ENCODE results near the gene KLK5.
"Not testable (repeated sequence)": the region's sequence is repeated elsewhere in the genome, so short reads cannot be mapped to it uniquely, and the experiment has no call there.

Gene KLK5

DNA sequence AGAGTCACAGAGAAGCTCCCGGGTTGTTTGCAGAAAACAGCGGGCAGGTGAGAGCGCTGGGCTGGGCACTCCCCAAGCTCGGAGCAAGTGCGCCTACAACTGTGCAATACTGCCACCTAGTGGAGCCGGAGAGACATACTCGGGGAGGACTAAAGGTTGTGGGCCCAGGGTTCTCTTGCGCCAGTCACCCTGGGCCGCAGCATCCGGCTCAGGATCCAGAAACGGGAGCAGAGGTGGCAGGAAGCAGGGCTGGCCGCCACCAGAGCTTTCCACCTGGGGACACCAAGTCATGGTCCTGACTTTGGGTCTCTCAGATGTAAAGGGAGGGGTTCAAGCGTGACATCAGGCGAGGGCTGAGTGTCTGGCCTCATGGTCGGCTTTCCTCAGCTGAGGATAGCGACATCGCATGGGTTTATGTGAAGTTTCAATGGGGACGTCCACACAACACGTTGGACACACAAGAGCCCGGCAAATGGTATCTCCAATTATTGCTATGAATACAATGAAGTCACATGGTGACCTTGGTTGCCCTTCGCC is 30.5 kb downstream of the KLK5 start:
- DNase-seq (ENCODE audit: low read depth in 3 of 3, low spot score in 1 of 3), result peak; percentile 29 to 46 (median 39)

DNA sequence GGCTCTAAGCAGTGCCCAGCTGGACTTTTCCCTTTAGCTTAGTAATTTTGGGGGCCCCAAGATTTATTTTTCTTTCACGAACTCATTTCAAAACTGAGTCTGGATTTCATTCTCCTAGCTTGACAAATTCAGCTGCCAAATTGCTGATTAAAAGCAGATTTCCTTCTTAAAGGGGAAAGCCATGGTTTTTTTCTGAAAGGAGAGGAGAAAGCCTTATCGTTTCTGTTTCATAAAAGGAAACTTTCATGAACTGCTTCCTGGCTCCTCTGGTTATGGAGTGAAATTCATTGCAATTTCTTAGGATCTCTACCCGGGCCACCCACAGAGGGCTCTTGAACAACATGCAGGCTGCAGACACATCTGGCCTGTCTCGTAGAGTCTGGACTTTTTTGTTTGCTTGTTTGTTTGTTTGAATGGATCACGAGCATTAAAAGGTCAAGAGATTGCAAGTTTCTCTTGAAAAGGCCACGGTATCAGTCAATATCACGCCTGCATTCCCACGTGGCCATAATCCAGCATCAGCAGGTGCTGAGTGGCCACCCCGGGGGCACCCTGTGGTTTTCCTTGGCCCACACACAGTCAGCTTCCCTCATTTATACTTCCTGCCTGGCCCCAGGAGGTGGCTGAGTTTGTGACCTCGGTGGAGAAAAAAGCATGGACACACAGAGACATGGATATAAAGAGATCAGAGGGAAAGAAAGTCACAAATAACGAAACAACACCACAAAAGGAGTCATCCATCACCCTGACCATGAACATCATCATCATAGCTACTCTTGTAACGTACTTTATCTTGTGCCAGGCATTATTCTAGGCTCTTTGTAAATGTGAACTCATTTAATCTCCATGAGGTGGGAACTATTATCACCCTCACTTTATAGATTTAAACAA is 31.2 kb downstream of the KLK5 start:
- no peak for DNase-seq (ENCODE audit: low read depth in 3 of 3, low spot score in 1 of 3)

DNA sequence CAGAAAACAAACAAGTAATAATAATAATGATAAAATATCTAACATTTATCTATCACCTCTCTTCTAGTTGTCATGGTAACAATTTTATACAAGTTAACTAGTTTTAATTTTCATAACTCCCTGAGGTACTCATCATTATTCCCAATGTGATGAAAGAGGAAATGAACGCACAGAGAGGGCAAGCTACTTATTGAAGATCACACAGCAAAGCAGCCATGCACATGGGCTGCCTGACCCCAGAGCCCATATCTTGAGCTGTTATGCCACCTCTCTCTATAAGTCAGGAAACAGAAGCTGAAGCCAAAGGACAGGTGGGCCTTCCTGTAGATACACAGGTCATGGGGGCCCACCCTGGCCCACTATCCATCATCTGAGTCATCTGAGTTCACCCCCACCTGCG is 36.8 kb downstream of the KLK5 start:
- no peak for DNase-seq (ENCODE audit: low read depth in 3 of 3, low spot score in 1 of 3)

DNA sequence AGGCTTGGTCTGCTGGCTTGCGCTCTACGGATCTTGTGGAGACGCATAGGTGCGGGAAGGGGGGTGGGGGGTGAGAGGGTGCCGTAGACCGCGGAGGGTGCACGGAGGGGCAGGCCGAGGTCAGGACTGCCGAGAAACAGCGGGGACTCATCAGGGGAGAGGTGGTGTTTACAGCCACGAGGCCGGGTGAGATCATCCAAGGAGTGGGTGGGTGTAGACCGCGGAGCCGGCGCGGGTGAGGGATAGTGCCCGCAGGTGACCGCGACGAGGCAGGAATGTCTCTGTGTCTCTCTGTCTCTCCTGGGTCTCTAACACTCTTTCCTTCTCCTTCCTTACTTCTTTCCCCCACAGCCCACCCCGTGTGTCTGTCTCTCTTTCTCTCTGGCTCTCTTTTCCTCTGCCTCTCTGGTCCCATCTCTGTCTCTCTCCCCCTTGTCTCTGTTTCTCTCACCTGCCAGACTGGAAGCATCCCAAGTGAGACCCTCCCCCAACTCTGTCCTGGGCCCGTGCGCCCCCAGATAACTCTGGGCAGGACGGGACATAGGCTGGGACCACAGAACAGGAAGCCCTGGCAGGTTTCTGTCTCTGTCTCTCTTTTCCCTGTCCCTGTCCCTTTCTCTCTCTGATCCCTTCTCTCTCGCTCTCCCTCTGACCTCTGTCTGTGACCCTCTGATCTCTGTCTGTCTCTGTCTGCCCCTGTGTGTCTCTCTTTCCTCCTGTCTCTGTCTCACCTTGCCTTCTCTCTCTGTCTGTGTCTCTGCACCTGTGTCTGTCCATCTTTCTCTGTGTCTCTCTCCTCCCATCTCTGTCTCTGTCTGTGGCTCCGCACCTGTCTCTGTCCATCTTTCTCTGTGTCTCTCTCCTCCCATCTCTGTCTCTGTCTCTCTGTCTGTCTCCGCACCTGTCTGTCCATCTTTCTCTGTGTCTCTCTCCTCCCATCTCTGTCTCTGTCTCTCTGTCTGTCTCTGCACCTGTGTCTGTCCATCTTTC is 39.8 kb downstream of the KLK5 start:
- DNase-seq (ENCODE audit: low read depth in 3 of 3, low spot score in 1 of 3), result no peak

DNA sequence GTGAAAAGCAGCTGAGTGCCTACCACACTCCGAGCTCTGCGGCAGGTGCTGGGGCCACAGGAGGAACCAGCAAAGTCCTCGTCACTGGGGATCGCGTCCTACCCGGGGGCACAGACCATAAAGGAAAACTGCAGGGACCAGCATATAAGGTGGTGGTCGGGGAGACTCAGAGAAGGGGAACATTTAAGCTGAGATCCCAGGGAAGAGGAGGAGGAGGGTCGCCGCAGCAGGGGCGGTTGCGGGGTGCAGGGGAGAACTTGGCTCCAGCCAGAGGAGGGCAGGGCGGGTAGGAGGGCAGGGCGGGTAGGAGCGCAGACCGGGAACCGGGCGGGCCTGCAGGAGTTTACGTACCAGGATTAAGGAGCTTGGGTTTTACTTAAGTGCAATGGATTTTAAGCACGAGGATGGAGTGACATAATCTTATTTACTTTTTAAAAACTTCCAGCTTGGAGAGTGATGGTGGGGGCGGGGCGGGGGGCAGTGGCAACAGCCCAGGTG is 40.7 kb downstream of the KLK5 start:
- no peak for DNase-seq (ENCODE audit: low read depth in 3 of 3, low spot score in 1 of 3)

DNA sequence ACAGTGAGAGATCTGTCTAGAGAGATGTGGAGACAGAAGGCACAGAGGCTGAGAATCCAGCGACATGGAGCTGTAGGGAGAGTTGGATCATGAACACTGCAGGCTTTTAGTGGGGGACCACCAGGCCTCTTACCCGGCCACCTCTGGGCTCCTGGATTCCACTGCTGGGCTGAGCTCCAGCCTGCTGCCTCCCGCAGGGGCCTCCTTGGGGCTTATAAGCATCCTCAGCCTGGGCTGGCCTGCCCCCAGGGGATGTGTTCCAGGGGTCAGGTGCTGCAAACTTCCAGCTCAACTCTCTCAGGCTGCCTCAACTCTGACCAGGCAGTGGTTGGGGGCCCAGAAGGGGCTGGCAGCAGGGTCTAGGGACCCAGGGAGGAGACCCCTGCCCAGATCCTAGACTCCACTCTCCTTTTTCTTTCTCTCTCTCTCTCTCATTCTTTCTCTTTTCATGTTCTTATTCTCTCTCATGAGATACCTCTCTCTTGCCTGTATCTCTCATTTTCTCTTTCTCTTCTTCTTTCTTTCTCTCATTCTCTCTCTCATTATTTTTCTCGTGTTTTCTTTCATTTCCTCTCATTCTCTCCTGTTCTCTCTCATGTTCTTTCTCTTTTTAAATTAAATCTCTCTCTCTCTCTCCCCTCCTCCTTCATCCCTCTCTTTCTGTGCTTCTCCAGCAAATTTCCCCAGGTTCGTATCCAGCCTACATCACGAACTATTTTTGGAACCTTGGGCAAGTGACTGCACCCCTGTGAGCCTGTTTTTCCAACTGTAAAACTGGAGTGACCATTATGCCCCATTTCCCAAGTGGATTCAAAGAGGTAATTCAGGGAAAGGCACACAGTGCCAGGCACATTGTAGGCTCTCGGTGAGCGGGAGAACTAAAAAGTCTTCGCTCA is 41.4 kb downstream of the KLK5 start, which contains the start of gene KLK4:
TSS of gene KLK4 (minus strand) at position 190 of the 896 bp plus-strand sequence. CDS start 657 bp downstream, outside the sequence.
- DNase-seq (ENCODE audit: low read depth in 3 of 3, low spot score in 1 of 3), result no peak

DNA sequence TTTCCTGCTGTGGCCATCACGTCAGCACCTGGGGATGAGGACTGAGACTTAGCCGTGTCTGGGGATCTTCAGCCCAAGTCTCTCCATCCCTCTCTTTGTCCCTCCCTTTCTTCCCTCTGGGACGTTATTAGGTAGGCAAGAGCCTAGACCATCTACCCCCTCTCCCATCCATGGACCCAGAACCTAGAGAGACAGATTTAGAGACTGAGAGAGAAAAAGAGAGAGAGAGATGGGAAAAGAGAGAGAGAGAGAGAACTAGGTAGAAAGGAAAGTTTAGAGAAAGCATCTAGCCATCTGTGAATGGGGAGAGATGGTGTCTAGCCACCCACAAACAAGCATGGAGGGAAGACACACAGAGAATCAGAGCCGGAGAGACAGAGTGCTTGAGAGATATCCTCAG is 42.1 kb downstream of the KLK5 start:
- no peak for DNase-seq (ENCODE audit: low read depth in 3 of 3, low spot score in 1 of 3)

DNA sequence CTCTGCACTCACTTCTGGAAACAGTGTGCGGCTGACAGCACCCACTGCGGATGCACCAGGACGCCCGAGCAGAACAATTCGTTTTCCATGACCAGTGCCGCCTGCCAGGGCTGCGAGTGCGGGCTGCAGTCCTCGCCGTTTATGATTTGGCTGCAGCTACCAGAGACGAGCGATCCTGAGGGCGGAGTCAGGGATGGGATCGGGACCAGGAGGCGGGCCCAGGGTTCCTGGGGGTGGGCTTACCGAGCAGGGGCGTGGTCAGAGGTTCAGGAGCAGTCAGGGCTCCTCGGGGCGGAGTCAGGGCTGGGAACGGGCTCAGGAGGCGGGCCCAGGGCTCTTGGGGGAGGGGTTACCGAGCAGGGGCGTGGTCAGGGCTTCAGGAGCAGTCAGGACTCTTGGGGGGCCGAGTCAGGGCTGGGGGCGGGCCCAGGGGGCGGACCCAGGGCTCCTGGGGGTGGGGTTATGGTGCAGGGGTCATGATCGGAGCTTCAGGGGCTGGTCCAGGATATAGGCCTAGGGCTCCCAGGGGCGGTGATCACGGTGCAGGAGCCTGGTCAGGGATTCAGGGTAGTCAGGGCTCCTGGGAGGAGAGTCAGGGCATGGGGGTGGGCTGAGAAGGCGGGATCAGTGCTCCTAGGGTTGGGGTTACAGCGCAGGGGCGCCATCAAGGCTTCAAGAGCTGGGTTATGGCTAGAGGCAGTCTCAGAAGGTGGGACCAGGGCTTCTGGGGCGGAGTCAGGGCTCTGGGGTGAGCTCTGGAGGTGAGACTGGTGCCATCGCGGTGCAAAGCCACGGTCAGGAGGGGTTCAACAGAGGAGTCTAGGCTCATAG is 43.4 kb downstream of the KLK5 start:
- DNase-seq (ENCODE audit: low read depth in 3 of 3, low spot score in 1 of 3), result peak in 1 of 3 donors; percentile 10

DNA sequence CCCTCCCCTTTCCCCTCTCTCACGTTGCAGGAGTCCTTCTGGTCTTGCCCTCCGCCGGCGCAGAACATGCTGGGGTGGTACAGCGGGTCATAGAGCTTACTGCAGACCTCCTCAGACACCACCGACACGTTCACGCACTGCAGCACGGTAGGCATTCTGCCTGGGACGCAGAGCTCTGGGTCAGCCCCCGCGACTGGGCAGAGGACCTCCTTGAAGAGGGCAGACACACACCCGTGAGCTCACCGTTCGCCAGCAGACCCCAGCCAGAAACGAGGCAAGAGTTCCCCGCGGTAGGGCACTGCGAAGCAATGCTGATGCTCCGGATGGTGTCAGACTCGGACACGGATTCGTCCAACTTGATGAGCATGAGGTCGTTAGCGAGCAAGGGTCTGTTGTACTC is 44.5 kb downstream of the KLK5 start:
- DNase-seq (ENCODE audit: low read depth in 3 of 3, low spot score in 1 of 3), result no peak

DNA sequence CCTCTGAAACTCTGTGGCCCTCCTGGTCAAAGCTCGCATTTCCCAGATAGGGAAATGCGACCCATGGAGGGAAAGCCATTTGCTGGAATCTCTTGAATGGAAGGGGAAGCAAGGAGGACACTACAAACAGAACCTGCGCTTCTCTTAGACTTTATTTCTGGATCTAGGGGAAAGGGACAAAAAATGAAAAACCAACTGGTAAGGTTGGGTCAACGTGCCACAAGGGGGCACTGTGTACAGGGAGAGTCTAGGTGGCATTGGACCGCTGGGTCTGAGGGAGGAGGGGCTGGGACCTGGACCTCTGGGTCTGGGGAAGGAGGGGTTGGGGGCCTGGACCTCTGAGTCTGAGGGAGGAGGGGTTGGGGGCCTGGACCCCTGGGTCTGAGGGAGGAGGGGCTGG is 46.6 kb downstream of the KLK5 start:
- peak in 1 of 3 donors; percentile 22 for DNase-seq (ENCODE audit: low read depth in 3 of 3, low spot score in 1 of 3)

DNA sequence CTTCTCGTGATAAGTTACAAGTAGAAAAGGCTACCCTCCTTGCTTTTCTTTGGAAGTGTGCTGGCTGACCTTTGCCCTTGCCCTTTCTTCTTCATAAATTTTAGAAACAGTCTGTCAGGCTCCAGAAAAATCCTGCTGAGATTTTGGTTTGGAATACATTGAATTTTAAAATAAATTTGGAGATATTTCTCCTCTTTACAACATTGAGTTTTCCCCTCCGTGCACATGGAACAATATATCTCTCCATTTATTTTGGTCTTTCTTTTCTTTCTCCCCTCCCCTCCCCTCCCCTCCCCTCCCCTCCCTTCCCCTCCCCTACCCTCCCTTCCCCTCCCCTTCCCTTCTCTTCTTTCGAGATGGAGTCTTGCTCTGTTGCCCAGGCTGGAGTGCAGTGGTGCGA is 50.2 kb downstream of the KLK5 start:
- no peak for DNase-seq (ENCODE audit: low read depth in 3 of 3, low spot score in 1 of 3)

DNA sequence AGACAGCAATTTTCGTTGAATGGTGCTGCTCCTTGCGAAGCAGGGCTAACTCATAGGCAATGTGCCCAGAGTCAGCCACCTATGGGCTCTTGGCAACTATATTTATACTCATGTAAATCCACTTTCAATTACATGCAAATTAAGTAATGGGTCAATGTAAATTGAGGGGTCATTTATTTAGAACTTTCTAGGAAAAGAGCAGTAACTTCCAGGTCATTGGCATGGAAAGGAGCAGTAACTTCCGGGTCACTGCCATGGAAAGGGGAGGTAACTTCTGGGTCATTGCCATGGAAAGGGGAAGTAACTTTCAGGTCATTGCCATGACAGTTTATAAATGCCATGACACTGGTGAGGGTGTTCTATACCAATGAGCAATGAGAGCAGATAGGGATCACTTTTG is 53.3 kb downstream of the KLK5 start:
- DNase-seq (ENCODE audit: low read depth in 3 of 3, low spot score in 1 of 3), result no peak

DNA sequence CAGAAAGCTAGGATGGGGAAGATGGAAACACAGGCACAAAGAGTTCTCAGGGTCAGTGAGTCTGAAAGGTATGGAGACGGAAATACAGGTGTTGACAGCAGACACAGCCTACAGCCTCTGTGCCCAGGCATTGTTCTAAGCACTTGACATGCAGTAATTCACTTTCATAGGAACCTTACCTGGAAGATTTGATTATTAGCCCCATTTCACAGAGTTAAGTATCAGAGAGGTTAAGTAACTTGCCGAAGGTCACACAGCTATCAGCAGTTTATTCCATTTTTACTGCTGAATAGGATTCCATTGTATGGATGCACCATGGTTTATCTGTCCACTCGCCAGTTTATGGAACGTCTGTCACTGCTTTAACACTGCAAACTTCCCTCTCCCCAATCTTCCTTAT is 54.8 kb downstream of the KLK5 start:
- DNase-seq (ENCODE audit: low read depth in 3 of 3, low spot score in 1 of 3), result no peak

DNA sequence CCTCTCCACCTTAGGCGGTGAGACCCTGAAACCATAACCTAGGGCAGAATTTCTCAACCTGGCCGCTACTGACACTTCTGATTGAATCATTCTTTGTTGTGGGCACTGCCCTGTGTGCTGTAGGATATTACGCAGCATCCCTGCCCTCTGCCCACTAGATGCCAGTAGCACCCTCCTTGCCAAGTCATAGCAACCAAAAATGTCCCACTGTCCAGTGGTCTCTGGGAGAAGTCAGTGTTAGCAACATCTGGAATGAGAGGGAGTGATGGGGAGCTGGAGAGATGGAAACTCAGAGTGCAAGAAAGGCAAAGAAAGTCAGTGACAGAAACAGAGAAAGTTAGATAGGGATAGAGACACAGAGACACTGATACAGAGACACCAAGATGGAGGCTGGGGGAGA is 55.2 kb downstream of the KLK5 start:
- no peak for DNase-seq (ENCODE audit: low read depth in 3 of 3, low spot score in 1 of 3)

DNA sequence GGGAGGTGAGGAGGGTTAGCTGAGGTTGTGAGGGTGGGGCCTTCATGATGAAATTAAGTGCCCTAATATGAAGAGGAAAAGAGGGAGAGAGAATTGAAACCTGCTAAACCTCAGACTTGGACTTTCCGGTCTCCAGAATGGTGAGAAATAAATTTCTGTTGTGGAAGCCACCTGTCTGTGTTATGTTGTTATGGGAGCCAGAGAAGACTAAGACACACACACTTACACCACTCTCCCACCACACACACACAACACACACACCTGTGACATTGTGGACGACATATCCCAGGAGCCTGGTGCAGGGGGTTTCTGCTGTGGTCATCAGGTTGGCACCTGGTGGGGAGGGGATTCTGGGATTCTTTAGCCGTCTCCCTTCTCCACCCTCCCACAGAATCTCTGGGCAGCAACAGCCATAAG is 55.6 kb downstream of the KLK5 start:
- DNase-seq (ENCODE audit: low read depth in 3 of 3, low spot score in 1 of 3), result no peak

DNA sequence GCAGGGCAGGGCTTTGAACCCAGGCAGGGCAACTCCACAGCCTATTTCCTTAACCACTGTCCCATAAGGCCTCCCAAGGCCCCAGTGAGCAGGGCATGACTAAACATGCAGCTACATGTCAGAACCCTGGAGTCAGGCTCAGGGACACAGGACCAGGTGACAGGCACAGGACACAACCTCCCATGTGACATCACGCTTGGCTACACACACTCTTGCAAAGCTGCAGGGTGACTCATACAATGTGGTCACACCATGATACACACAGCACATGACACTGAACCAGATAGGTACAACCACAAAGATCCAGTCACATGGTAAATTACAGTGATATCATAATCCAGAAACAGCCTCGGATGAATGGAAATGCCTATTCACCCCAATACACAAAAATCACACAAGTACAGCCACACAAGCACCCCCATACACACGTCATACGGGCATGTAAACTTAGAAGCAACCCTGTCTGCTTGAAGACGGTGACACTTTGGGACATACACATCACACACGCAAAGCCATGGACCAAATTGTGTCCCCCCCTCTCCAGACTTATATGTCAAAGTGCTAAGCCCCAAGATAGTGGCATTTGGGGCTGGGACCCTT is 56.1 kb downstream of the KLK5 start:
- DNase-seq (ENCODE audit: low read depth in 3 of 3, low spot score in 1 of 3), result no peak

DNA sequence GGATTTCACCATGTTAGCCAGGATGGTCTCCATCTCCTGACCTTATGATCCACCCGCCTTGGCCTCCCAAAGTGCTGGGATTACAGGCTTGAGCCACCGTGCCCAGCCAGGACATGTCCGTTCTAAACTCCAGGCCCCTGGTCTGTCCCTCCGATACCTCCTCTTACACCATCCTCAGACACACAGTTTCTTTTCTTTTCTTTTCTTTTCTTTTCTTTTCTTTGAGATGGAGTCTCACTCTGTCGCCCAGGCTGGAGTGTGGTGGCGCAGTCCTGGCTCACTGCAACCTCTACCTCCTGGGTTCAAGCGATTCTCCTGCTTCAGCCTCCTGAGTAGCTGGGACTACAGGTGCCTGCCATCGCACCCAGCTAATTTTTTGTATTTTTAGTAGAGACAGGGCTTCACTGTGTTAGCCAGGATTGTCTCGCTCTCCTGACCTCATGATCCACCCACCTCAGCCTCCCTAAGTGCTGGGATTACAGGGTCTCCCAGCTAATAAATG is 56.7 kb downstream of the KLK5 start:
- DNase-seq (ENCODE audit: low read depth in 3 of 3, low spot score in 1 of 3), result not testable (repeated sequence)

DNA sequence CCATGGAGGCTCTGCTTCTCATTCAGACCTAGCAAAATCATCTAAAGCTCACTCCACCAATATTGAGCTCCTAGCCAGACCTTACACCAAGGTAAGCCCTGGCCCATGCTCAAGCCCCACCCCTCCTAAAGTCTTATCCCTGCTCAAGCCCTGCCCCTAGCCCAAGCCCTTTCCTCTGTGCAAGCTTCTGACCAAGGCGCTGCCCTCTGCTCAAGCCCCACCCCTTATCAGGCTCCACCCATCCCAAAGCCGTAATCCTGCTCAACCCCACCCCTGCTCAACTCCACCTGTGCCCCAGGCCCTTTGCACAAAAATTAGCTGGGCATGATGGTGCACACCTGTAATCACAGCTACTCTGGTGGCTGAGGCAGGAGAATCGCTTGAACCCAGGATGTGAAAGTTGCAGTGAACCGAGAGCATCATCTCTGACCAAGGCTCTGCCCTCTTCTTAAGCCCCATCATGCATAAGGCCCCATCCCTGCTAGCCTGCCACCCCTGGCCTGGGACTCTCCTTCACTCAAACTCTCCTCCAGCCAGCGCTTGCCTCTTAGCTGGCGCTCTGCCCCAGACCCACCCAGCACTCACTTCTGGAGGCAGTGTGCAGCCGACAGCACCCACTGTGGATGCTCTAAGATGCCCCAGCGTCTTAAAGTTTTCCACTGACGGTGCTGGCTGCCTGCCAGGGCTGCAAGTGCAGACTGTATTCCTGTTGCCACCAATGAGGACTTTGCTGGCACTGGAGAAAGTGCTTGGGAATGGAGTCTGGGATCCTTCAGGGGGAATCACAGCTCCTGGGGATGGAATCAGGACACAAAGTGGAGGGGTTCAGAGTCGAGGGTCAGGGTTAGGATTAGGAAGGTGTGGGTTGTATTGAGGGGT is 58.1 kb downstream of the KLK5 start:
- no peak for DNase-seq (ENCODE audit: low read depth in 3 of 3, low spot score in 1 of 3)

Data from stimulated activated CD4-positive, alpha-beta T cell treated with anti-CD3 and anti-CD28 coated beads, TNF-alpha, amount 100 ng/mL, for 1 hour (primary cell).